GM18519 (cell line): ENCODE data around the gene ARHGAP8.

Experiments used
- ATAC-seq: cut with Tn5 transposase; IDR thresholded peaks from one replicate; pipeline ENCODE4 v1.9.1; 2021; ENCODE audit warnings: mild to moderate bottlenecking, moderate library complexity; ENCODE audit not compliant: unreplicated experiment, low FRiP score

The ARHGAP8 gene

GRCh38 chr22:44752285-44753188 lies at the start of gene ARHGAP8:
Gene ARHGAP8 (plus strand): TSS chr22:44752575. CDS start chr22:44786528, 33,953 bp downstream.
- ATAC-seq, result no peak

GRCh38 chr22:44703255-44703870 lies 49.0 kb upstream of the ARHGAP8 start:
- ATAC-seq, result no peak

GRCh38 chr22:44704159-44705021 lies 48.0 kb upstream of the ARHGAP8 start:
- ATAC-seq, result no peak

- ATAC-seq, result no peak
These were observed 47.4 kb upstream of the ARHGAP8 start for GRCh38 chr22:44705022-44705297.

- ATAC-seq, result no peak
These were observed 45.9 kb upstream of the ARHGAP8 start for GRCh38 chr22:44706488-44706887.

GRCh38 chr22:44707178-44707577 lies 45.2 kb upstream of the ARHGAP8 start:
- ATAC-seq, result no peak

GRCh38 chr22:44707752-44708151 lies 44.6 kb upstream of the ARHGAP8 start:
- no peak for ATAC-seq

GRCh38 chr22:44709881-44710392 lies 42.4 kb upstream of the ARHGAP8 start:
- no peak for ATAC-seq

GRCh38 chr22:44710474-44711240 lies 41.7 kb upstream of the ARHGAP8 start:
- no peak for ATAC-seq

- no peak for ATAC-seq
These were observed 41.2 kb upstream of the ARHGAP8 start for GRCh38 chr22:44711241-44711560.

GRCh38 chr22:44711690-44712555 lies 40.5 kb upstream of the ARHGAP8 start:
- ATAC-seq, result no peak

- ATAC-seq, result no peak
These were observed 39.4 kb upstream of the ARHGAP8 start for GRCh38 chr22:44712962-44713361.

- ATAC-seq, result no peak
These were observed 37.5 kb upstream of the ARHGAP8 start for GRCh38 chr22:44714703-44715350.

GRCh38 chr22:44718418-44718817 lies 34.0 kb upstream of the ARHGAP8 start:
- ATAC-seq, result no peak

- no peak for ATAC-seq
These were observed 32.6 kb upstream of the ARHGAP8 start for GRCh38 chr22:44719586-44720368.

GRCh38 chr22:44721213-44721612 lies 31.2 kb upstream of the ARHGAP8 start:
- no peak for ATAC-seq

- no peak for ATAC-seq
These were observed 29.8 kb upstream of the ARHGAP8 start for GRCh38 chr22:44722611-44723010.

- no peak for ATAC-seq
These were observed 28.6 kb upstream of the ARHGAP8 start for GRCh38 chr22:44723801-44724200.
